Amygdala (tissue), 56 donors: ENCODE results near the gene BCAR3.
"Not testable (repeated sequence)": the region's sequence is repeated elsewhere in the genome, so short reads cannot be mapped to it uniquely, and the experiment has no call there.

Source experiments
- DNase-seq, 56 donors: peaks; one replicate each; lab custom pipeline; 2025; lab: John Stamatoyannopoulos, UW

BCAR3 gene

GRCh38 chr1:93708734-93709481 lies 27.3 kb upstream of the BCAR3 start:
- peak in 3 of 56 donors; percentile 5 to 12 (median 11) for DNase-seq

- DNase-seq, result no peak
Measured at GRCh38 chr1:93707956-93708355, 26.3 kb upstream of the BCAR3 start.

- no peak for DNase-seq
Measured at GRCh38 chr1:93705892-93706500, 24.4 kb upstream of the BCAR3 start.

GRCh38 chr1:93704052-93704451 lies 22.4 kb upstream of the BCAR3 start:
- DNase-seq, result peak in 1 of 56 donors; percentile 8

- no peak for DNase-seq
Measured at GRCh38 chr1:93703643-93704042, 22.0 kb upstream of the BCAR3 start.

- no peak for DNase-seq
Measured at GRCh38 chr1:93702828-93703183, 21.2 kb upstream of the BCAR3 start.

- no peak for DNase-seq
Measured at GRCh38 chr1:93702111-93702827, 20.6 kb upstream of the BCAR3 start.

- no peak for DNase-seq
Measured at GRCh38 chr1:93701629-93702028, 20.0 kb upstream of the BCAR3 start.

- DNase-seq, result no peak
Measured at GRCh38 chr1:93700532-93701469, 19.2 kb upstream of the BCAR3 start.

GRCh38 chr1:93699503-93700168 lies 18.0 kb upstream of the BCAR3 start:
- no peak for DNase-seq

GRCh38 chr1:93699049-93699384 lies 17.4 kb upstream of the BCAR3 start:
- DNase-seq, result no peak

GRCh38 chr1:93698329-93699048 lies 16.9 kb upstream of the BCAR3 start:
- no peak for DNase-seq

GRCh38 chr1:93697566-93697965 lies 15.9 kb upstream of the BCAR3 start:
- DNase-seq, result not testable (repeated sequence)

GRCh38 chr1:93695411-93696005 lies 13.9 kb upstream of the BCAR3 start:
- DNase-seq, result no peak

GRCh38 chr1:93694819-93695218 lies 13.2 kb upstream of the BCAR3 start:
- no peak for DNase-seq

GRCh38 chr1:93694039-93694438 lies 12.4 kb upstream of the BCAR3 start:
- DNase-seq, result no peak

GRCh38 chr1:93692983-93693591 lies 11.4 kb upstream of the BCAR3 start:
- DNase-seq, result no peak

GRCh38 chr1:93692451-93692861 lies 10.8 kb upstream of the BCAR3 start:
- no peak for DNase-seq

GRCh38 chr1:93692026-93692425 lies 10.4 kb upstream of the BCAR3 start:
- no peak for DNase-seq
